Cardiac muscle cell (in vitro differentiated cells and primary cell): ENCODE data around the gene PC. TPM values are rescaled to one million over a fixed set of nuclear protein-coding genes. Genes with fewer than 3 reads are reported as not detected.
"Not testable (repeated sequence)": the region's sequence is repeated elsewhere in the genome, so short reads cannot be mapped to it uniquely, and the experiment has no call there.

Experiments
- DNase-seq, 2 donors: peaks; one replicate each; pipeline versions ENCODE4 v3.0.0 to v3.0.0-alpha.2; 2010 to 2017; ENCODE audit warnings: low read depth in 1 of 2, low spot score in 1 of 2
- H3K27ac ChIP-seq: fragments of 200-600 bp; sonication (generic); 2 replicates; pipeline ENCODE4 v1.5.1; 2016
- H3K27me3 ChIP-seq: fragments of 200-600 bp; sonication (generic); 2 replicates; pipeline ENCODE4 v1.6.0; 2016; ENCODE audit warnings: control low read depth
- H3K36me3 ChIP-seq: fragments of 200-600 bp; sonication (generic); 2 replicates; pipeline ENCODE4 v1.5.1; 2016; ENCODE audit warnings: control low read depth
- H3K4me1 ChIP-seq: fragments of 200-600 bp; sonication (generic); 2 replicates; pipeline ENCODE4 v1.8.1; 2017; ENCODE audit warnings: low read depth, mild to moderate bottlenecking, mixed run types
- H3K4me3 ChIP-seq: fragments of 200-600 bp; sonication (generic); 2 replicates; pipeline ENCODE4 v1.5.1; 2016; ENCODE audit warnings: mild to moderate bottlenecking
- H3K9me3 ChIP-seq: fragments of 200-600 bp; sonication (generic); 2 replicates; pipeline ENCODE4 v1.5.1; 2017; ENCODE audit warnings: low read depth, mild to moderate bottlenecking, control low read depth
- CTCF ChIP-seq: IDR thresholded peaks from 2 replicates; pipeline ENCODE4 v1.5.1; 2012; ENCODE audit warnings: low read depth, mild to moderate bottlenecking, low read length
- polyA plus RNA-seq: library from polyadenylated mRNA; unstranded; fragments of >200 nt; fragmentation: Nextera tagmentation; extraction: Ambion mirVana; gene quantifications from 2 replicates; pipeline ENCODE4 v1.2.1, GENCODE V29; 2016
- total RNA-seq: library from RNA; depleted of rRNA; stranded (reverse); fragments of >200 nt; gene quantifications from 2 replicates; pipeline ENCODE4 v1.2.3, GENCODE V29; 2016

The PC gene
- total and polyA plus RNA-seq, 2 experiments from 2014 or later: 20.5 to 30.7 TPM

GRCh38 chr11:66834943-66835342, 123.2 kb downstream of the PC start:
- no peak overlapping the region for H3K27ac ChIP-seq
- no peak for TF ChIP-seq CTCF
- no peak for DNase-seq
- H3K27me3 ChIP-seq: no peaks in the 10 kb centered on the region
- no peak overlapping the region for H3K4me3 ChIP-seq
- H3K4me1 ChIP-seq: peaks cover 3% of the 10 kb centered on the region
- H3K9me3 ChIP-seq: no peaks in the 10 kb centered on the region
- no peaks in the 10 kb centered on the region for H3K36me3 ChIP-seq

- TF ChIP-seq CTCF: no peak
- no peak for DNase-seq
- H3K9me3 ChIP-seq: no peaks in the 10 kb centered on the region
- no peaks in the 10 kb centered on the region for H3K36me3 ChIP-seq
- H3K4me3 ChIP-seq: no peak overlapping the region
- H3K27me3 ChIP-seq: no peaks in the 10 kb centered on the region
- peaks cover 3% of the 10 kb centered on the region for H3K4me1 ChIP-seq
- no peak overlapping the region for H3K27ac ChIP-seq
These were observed 123.7 kb downstream of the PC start for GRCh38 chr11:66834539-66834845.

DNA sequence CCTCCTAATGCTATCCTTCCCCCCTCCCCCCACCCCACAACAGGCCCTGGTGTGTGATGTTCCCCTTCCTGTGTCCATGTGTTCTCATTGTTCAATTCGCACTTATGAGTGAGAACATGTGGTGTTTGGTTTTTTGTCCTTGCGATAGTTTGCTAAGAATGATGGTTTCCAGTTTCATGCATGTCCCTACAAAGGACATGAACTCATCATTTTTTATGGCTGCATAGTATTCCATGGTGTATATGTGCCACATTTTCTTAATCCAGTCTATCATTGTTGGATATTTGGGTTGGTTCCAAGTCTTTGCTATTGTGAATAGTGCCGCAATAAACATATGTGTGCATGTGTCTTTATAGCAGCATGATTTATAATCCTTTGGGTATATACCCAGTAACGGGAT, 133.6 kb downstream of the PC start:
- H3K27ac ChIP-seq, DNase-seq, H3K4me1 ChIP-seq, H3K4me3 ChIP-seq, H3K36me3 ChIP-seq, H3K9me3 ChIP-seq, H3K27me3 ChIP-seq: not testable (repeated sequence)

DNA sequence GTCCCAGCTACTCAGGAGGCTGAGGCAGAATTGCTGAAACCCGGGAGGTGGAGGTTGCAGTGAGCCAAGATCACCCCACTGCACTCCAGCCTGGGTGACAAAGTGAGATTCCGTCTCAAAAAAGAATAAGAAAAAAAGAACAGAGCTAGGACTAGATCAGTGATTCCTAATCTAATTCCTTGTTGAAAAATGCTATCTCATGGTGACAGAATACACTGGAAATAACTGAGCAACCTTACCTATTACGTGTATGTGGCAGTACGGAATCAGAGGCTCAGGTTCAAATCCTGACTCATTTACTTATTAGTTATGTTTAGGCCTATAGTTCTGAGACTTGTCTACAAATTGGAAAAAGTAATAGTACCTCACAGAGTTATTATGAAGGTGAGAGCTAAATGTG, 134.5 kb downstream of the PC start:
- DNase-seq: no peak
- no peaks in the 10 kb centered on the region for H3K27me3 ChIP-seq
- no peaks in the 10 kb centered on the region for H3K36me3 ChIP-seq
- no peak overlapping the region for H3K4me3 ChIP-seq
- no peaks in the 10 kb centered on the region for H3K9me3 ChIP-seq
- H3K4me1 ChIP-seq: no peaks in the 10 kb centered on the region
- no peak overlapping the region for H3K27ac ChIP-seq
- TF ChIP-seq CTCF: no peak

DNA sequence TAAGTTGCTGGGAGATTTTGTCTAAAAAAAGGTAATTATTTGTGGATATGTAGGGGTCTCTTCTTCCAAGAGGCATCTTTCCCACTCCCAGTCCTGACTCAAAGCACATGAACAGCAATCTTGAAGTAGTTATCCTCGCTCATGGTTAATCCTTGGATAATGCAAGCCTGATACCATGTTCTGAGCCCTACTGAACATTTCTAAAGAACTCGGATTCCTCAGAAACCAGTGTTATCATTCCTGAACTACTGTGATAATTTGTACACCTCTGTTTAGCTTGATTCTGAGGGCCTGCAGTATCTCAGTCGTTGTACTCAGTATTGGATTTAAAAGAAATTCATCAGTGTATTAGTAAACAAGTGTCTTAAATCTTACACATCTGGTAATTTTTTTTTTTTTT, 137.3 kb downstream of the PC start:
- H3K9me3 ChIP-seq: no peaks in the 10 kb centered on the region
- no peak overlapping the region for H3K27ac ChIP-seq
- H3K4me3 ChIP-seq: no peak overlapping the region
- no peaks in the 10 kb centered on the region for H3K27me3 ChIP-seq
- no peak for TF ChIP-seq CTCF
- no peaks in the 10 kb centered on the region for H3K4me1 ChIP-seq
- DNase-seq: no peak
- no peaks in the 10 kb centered on the region for H3K36me3 ChIP-seq

GRCh38 chr11:66820381-66820780, 137.8 kb downstream of the PC start:
- no peak overlapping the region for H3K4me3 ChIP-seq
- DNase-seq: no peak
- H3K27me3 ChIP-seq: no peaks in the 10 kb centered on the region
- TF ChIP-seq CTCF: no peak
- no peak overlapping the region for H3K27ac ChIP-seq
- no peaks in the 10 kb centered on the region for H3K9me3 ChIP-seq
- no peaks in the 10 kb centered on the region for H3K4me1 ChIP-seq
- H3K36me3 ChIP-seq: no peaks in the 10 kb centered on the region
